ENCODE results near the gene RLF.

GRCh38 chr1:40224040-40224439 is 62.9 kb downstream of the RLF start:
- TF ChIP-seq CTCF (IDR thresholded peaks at IDR 0.05), result no peak
- no peak for TF ChIP-seq POLR2A (IDR thresholded peaks at IDR 0.05)
